BLaER1 treated with 17β-estradiol and CSF1 and Interleukin-3, amounts not matched to agents 10 nM and 100 nM (cell line): ENCODE results near the gene CYP27A1.

Experiments
- H3K27ac ChIP-seq, 11 experiments: shearing (Covaris generic); formaldehyde crosslinking; 2 replicates each; pipeline ENCODE4 v1.8.1; 2022
- H3K27me3 ChIP-seq, 11 experiments: shearing (Covaris generic); formaldehyde crosslinking; 2 replicates each; pipeline ENCODE4 v1.8.1; 2022
- H3K36me3 ChIP-seq, 11 experiments: shearing (Covaris generic); formaldehyde crosslinking; 2 replicates each; pipeline ENCODE4 v1.8.1; 2022
- H3K4me1 ChIP-seq, 10 experiments: shearing (Covaris generic); formaldehyde crosslinking; 2 replicates each; pipeline ENCODE4 v1.8.1; 2022
- H3K4me2 ChIP-seq, 11 experiments: shearing (Covaris generic); formaldehyde crosslinking; 2 replicates each; pipeline ENCODE4 v1.8.1; 2022
- H3K4me3 ChIP-seq, 10 experiments: shearing (Covaris generic); formaldehyde crosslinking; 2 replicates each; pipeline ENCODE4 v1.8.1; 2022
- H3K9ac ChIP-seq, 11 experiments: shearing (Covaris generic); formaldehyde crosslinking; 2 replicates each; pipeline ENCODE4 v1.8.1; 2022
- H3K9me3 ChIP-seq, 11 experiments: shearing (Covaris generic); formaldehyde crosslinking; replicated peaks in 1 of 11; 2 replicates each; pipeline ENCODE4 v1.8.1; 2022
- H4K20me1 ChIP-seq, 11 experiments: shearing (Covaris generic); formaldehyde crosslinking; 2 replicates each; pipeline ENCODE4 v1.8.1; 2022
- Cebpa-rat ChIP-seq, 11 experiments: shearing (Covaris generic); IDR thresholded peaks; 2 replicates each; pipeline ENCODE4 v1.8.1; 2022

Gene CYP27A1

DNA sequence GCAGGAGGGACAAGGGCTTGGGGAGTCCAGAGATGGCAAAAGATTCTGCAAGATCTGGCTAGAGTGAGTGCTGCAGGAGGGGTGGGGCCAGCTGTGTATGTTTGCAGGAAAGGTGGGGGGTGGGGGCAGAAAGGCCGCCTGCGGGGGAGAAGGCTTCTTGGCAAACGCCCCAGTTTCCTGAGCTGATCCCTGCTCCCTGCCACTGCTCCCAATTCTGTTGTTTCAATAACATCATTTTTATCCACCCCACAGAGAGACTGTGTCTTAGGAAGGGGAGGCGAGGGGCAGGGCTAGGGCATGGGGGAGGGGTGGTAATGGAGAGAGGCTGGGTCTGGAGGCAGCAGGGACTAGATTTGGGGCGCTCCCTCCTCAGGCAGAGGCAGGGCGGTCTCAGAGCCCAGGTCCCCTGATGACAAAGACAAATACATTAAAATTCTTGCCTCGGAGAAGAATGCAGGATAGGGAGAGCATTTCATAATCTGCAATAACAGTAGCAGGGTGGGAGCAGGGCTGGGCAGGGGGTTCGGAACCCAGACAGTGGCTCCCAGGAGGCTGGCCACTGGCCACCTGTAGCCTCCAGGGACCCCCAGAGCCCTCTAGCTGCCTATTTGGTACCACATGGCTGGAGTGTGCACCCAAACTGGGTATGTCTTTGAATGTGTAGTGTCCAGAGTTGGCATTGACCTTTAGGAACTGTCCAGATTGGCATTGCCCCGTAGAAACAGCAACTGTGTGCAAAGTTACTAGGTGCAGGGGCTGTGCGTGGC is 75.6 kb downstream of the CYP27A1 start:
- no peak overlapping the region for H3K27ac ChIP-seq
- H3K36me3 ChIP-seq: no peaks in the 10 kb centered on the region
- no peak overlapping the region for H3K4me2 ChIP-seq
- H3K4me3 ChIP-seq: no peak overlapping the region
- no peak overlapping the region for H3K9ac ChIP-seq
- peaks cover 8 to 19% (median 13%) of the 10 kb centered on the region in 10 experiments; a peak in 19 of 20 replicates for H3K4me1 ChIP-seq
- peaks cover 0 to 78% (median 37%) of the 10 kb centered on the region in 11 experiments; a peak in 16 of 22 replicates for H4K20me1 ChIP-seq
- peaks cover 100% of the 10 kb centered on the region in 11 experiments for H3K27me3 ChIP-seq
- H3K9me3 ChIP-seq: peaks cover 0 to 5% (median 0%) of the 10 kb centered on the region in 11 experiments; a peak in 1 of 22 replicates
- TF ChIP-seq Cebpa-rat (IDR thresholded peaks at IDR 0.05): no peak

DNA sequence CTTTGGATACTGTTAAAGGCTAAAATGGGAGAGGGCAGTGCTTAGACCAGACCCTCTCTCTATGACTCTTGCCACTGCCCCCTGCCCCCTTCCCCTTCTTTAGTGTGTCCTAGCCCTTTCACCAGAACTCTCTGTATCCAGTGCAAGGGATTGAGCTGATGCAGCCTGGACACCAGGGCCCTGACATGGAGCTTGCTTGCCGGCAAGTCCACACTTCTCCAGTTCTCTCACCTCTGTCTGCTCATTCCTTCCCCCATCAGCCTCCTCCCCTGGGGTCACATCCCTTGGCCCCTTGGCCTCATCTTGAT is 76.1 kb downstream of the CYP27A1 start:
- H4K20me1 ChIP-seq: peaks cover 0 to 79% (median 37%) of the 10 kb centered on the region in 11 experiments; a peak in 16 of 22 replicates

DNA sequence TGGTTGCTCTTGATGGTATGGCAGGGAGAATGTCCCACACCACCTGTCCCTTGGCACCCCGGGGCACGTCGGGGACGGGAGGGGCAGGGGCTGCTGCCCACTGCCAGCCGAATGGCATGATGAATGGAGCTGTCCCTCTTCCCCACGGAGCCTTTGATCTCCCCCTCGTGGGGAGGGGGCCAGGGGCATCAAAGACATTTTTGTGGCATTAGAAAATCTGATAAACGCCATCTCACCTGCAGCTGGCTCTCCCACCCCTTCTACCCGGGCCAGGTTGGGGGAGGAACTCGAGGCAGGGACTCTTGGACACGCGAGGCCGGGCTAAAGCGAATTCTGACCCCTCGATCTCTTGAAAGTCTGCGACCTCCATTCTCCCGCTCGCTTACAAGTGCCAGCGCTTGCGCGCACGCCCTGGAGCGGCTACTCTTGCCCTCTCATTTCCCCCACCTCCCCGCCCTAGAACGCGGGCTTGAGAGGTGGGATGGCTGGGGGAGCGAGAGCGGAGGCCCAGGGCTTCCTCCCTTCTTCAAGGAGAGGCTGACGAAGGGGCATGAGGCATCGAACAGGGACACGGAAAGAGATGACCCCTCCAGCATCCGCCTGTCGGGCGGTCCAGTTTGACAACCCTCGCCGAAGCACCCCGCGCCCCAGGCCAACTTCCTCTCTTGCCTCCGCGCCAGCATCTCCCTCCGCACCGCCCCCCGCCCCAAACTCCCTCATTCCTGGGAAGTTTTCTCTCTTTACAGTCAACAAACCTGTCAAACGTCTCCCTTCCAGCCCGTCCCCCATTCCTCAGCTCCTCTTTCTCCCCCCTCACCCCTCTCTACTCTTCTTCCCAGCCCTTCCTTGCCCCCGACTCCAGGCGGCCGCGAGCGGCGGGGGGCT is 77.0 kb downstream of the CYP27A1 start:
- H3K4me2 ChIP-seq: peak overlapping the region; percentile 33 to 59 (median 45); a peak in 16 of 22 replicates
- peaks cover 99 to 100% (median 100%) of the 10 kb centered on the region in 11 experiments for H3K27me3 ChIP-seq

More for the DNA sequence above, 76.1 kb downstream of the CYP27A1 start:
- Histone ChIP-seq H3K36me3 (no peaks in the 10 kb centered on the region), H3K27me3 (peaks cover 100% of the 10 kb centered on the region in 11 experiments), H3K4me3 (no peak overlapping the region), H3K27ac (no peak overlapping the region), H3K9ac (no peak overlapping the region), H3K9me3 (peaks cover 0 to 5% (median 0%) of the 10 kb centered on the region in 11 experiments; a peak in 1 of 22 replicates), H3K4me1 (peaks cover 8 to 19% (median 13%) of the 10 kb centered on the region in 10 experiments; a peak in 19 of 20 replicates), H3K4me2 (no peak overlapping the region)
- no peak for TF ChIP-seq Cebpa-rat (IDR thresholded peaks at IDR 0.05)

DNA sequence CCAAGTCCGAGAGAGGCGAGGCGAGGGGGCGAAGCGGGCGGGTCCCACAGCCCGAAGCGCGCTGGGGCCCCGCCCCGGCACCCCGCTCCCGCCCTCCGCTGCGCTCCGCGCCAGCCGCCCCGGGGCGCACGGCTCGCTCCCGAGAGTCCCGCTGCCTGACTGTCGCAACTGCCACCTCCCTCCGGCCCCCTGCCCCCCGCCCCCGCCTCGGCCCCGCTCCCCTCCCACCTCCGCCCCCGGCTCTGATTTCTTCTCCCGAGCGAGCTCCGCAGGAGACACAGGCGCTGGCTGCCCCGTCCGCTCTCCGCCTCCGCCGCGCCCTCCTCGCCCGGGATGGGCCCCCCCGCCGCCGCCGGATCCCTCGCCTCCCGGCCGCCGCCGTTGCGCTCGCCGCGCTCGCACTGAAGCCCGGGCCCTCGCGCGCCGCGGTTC is 77.6 kb downstream of the CYP27A1 start, which contains the start of gene WNT6:
Gene WNT6, plus strand, starts transcription at position 250 of the 432 bp plus-strand sequence. CDS start 233 bp downstream, outside the sequence.
- H3K27ac ChIP-seq: no peak within 1 kb of the TSS
- peaks cover 0 to 72% (median 33%) of the 10 kb centered on the region in 11 experiments; a peak in 16 of 22 replicates for H4K20me1 ChIP-seq
- no peaks in the 10 kb centered on the region for H3K36me3 ChIP-seq
- no peak for TF ChIP-seq Cebpa-rat (IDR thresholded peaks at IDR 0.05)
- peaks cover 8 to 19% (median 13%) of the 10 kb centered on the region in 10 experiments; a peak in 19 of 20 replicates for H3K4me1 ChIP-seq
- peaks cover 96 to 100% (median 100%) of the 10 kb centered on the region in 11 experiments for H3K27me3 ChIP-seq
- peak within 1 kb of the TSS; percentile 30 to 64 (median 52); a peak in 18 of 20 replicates for H3K4me3 ChIP-seq
- peak within 1 kb of the TSS; percentile 69 to 86 (median 76) for H3K4me2 ChIP-seq
- no peak within 1 kb of the TSS for H3K9ac ChIP-seq
- H3K9me3 ChIP-seq: peaks cover 0 to 5% (median 0%) of the 10 kb centered on the region in 11 experiments; a peak in 1 of 22 replicates

More for the DNA sequence above, 77.0 kb downstream of the CYP27A1 start:
- no peak for TF ChIP-seq Cebpa-rat (IDR thresholded peaks at IDR 0.05)
- Histone ChIP-seq H3K9ac (no peak overlapping the region), H3K4me3 (peak overlapping the region in 7 of 10 experiments; percentile 20 to 59 (median 36); a peak in 7 of 20 replicates), H4K20me1 (peaks cover 0 to 75% (median 34%) of the 10 kb centered on the region in 11 experiments; a peak in 16 of 22 replicates), H3K27ac (no peak overlapping the region), H3K36me3 (no peaks in the 10 kb centered on the region), H3K4me1 (peaks cover 8 to 19% (median 13%) of the 10 kb centered on the region in 10 experiments; a peak in 19 of 20 replicates), H3K9me3 (peaks cover 0 to 5% (median 0%) of the 10 kb centered on the region in 11 experiments; a peak in 1 of 22 replicates)

DNA sequence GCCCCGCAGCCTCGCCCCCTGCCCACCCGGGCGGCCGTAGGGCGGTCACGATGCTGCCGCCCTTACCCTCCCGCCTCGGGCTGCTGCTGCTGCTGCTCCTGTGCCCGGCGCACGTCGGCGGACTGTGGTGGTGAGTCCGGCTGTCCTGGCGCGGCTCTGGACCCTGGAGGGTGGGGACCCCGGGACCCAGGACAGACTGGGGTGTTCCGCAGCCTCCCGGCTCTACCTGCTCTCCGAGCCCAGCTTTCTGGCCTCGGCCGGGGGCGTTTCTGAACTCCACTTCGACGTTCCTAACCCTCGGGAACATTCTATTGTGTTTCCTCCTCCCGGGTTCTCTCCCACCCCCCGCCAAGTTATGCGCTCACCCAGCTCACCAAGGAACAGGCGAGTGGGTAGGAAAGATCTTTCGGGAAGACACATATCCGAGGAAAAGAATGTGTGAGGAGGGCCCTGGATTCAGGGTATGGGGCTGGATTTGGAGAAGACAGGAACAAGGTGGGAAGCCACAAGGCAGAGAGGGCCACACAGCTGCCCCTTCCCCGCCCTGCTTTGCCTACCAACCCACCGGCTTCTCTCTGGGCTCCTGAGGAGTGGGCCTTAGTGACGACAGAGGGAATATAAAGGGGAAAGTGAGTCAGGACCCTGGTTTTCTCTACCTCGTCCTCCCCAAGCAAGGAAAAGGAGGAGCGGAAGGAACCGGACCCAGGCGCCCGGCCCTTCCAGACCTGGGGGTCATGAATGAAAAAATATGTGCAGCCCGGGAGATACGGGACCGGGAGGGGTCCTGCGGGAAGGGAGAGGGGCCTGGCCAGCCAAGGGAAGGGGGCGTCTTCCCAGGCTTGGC is 78.3 kb downstream of the CYP27A1 start:
- Histone ChIP-seq H3K9me3 (peaks cover 0 to 3% (median 0%) of the 10 kb centered on the region in 11 experiments; a peak in 1 of 22 replicates), H4K20me1 (peaks cover 0 to 68% (median 31%) of the 10 kb centered on the region in 11 experiments; a peak in 16 of 22 replicates), H3K9ac (no peak overlapping the region), H3K36me3 (no peaks in the 10 kb centered on the region), H3K4me2 (peak overlapping the region; percentile 69 to 86 (median 76)), H3K27ac (no peak overlapping the region), H3K4me3 (peak overlapping the region; percentile 30 to 64 (median 52); a peak in 18 of 20 replicates), H3K4me1 (peaks cover 8 to 19% (median 13%) of the 10 kb centered on the region in 10 experiments; a peak in 19 of 20 replicates), H3K27me3 (peaks cover 96 to 100% (median 100%) of the 10 kb centered on the region in 11 experiments)
- no peak for TF ChIP-seq Cebpa-rat (IDR thresholded peaks at IDR 0.05)

DNA sequence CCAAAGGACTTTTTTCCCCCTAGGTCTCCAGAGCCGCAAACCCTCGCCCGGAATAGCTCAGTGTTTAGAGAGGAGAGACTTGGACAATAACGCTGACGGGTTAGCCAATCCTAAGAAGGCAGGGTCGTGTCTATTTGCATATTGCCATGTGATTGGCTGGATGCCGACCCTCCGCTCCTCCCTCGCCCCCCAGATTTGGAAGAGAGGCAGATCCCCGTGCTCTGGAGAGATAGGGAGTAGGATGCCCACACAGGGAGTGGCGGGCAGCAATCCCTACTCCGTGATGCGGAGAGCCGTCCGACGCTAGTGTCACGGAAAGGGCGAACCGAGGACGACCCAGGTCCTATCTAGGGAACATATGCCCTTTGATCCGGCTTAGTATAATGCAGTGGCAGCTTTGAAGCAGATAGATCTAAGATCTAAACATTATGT is 79.0 kb downstream of the CYP27A1 start:
- Histone ChIP-seq H3K27me3 (peaks cover 90 to 98% (median 97%) of the 10 kb centered on the region in 11 experiments), H3K27ac (no peak overlapping the region), H3K36me3 (no peaks in the 10 kb centered on the region), H3K9me3 (no peaks in the 10 kb centered on the region), H4K20me1 (peaks cover 0 to 60% (median 31%) of the 10 kb centered on the region in 11 experiments; a peak in 16 of 22 replicates), H3K4me1 (peaks cover 8 to 19% (median 13%) of the 10 kb centered on the region in 10 experiments; a peak in 19 of 20 replicates), H3K4me2 (peak overlapping the region in 10 of 11 experiments; percentile 7 to 82 (median 59); a peak in 17 of 22 replicates), H3K9ac (no peak overlapping the region), H3K4me3 (peak overlapping the region in 3 of 10 experiments; percentile 14 to 40 (median 16); a peak in 3 of 20 replicates)
- TF ChIP-seq Cebpa-rat (IDR thresholded peaks at IDR 0.05): no peak

DNA sequence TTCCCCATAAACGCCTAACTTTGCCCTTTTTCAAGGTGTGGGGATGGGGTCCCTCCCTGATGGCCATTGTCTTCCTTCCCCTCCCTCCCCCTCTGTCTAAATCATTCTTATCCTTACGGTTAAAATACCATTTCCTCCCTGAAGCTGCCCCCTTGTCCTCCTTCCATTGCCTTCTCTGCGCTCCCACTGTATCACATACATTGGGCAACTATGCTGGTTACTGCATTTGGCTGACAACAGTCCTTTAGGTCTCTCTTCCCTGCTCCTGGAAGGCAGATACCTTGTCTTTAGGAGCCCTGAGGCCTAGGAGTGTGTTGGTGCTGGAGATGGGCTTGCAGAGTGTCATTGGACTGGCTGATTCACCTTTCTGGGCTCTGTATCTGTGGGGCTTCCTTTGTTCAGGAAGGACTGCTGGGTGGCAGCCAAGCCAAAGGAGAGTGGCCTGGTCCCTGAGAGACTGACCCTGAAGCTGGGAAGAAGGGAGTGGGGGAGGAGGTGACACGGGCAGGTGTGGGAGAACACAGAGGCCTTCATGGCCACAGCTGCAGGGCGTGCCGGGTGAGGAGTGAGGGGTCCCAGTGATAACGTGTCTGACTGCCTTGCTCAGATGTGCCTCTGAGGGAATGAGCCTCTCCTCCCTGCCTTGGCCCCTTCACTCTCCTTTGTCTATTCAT is 79.8 kb downstream of the CYP27A1 start:
- no peak overlapping the region for H3K9ac ChIP-seq
- no peaks in the 10 kb centered on the region for H3K9me3 ChIP-seq
- no peak overlapping the region; a peak in 1 of 22 replicates for H3K4me2 ChIP-seq
- H3K27me3 ChIP-seq: peaks cover 84 to 97% (median 96%) of the 10 kb centered on the region in 11 experiments
- H3K36me3 ChIP-seq: no peaks in the 10 kb centered on the region
- TF ChIP-seq Cebpa-rat (IDR thresholded peaks at IDR 0.05): no peak
- H4K20me1 ChIP-seq: peaks cover 0 to 53% (median 29%) of the 10 kb centered on the region in 11 experiments; a peak in 16 of 22 replicates
- peaks cover 8 to 16% (median 13%) of the 10 kb centered on the region in 10 experiments; a peak in 19 of 20 replicates for H3K4me1 ChIP-seq
- no peak overlapping the region for H3K4me3 ChIP-seq
- no peak overlapping the region for H3K27ac ChIP-seq
